ENCODE results near the gene MLH1. TPM values are rescaled to one million over a fixed set of nuclear protein-coding genes. Genes with fewer than 3 reads are reported as not detected.

MLH1 gene
- total and polyA plus RNA-seq, 2 experiments from 2014 or later, result 27.8 to 36.3 TPM

- in situ Hi-C loops (cut with MboI), result no loop called here
- 97 to 100% methylated on average over 3 of the region's 3 CpGs for WGBS, 2 experiments (ENCODE audit: low coverage in 1 of 2, low lambda C conversion rate in 2 of 2, missing lambda C conversion rate in 2 of 2)
- DNase-seq, result no peak
Observed at GRCh38 chr3:37071921-37072320, 78.6 kb downstream of the MLH1 start.

GRCh38 chr3:37072892-37073291 lies 79.6 kb downstream of the MLH1 start:
- H4K20me1 ChIP-seq (ENCODE audit: insufficient read depth), result no peaks in the 10 kb centered on the region
- H3K9me3 ChIP-seq (ENCODE audit: low read depth), result no peaks in the 10 kb centered on the region
- no peaks in the 10 kb centered on the region for H3K27me3 ChIP-seq (replicated peaks; ENCODE audit: insufficient read depth)
- H3K36me3 ChIP-seq (ENCODE audit: low read depth), result peaks cover 24% of the 10 kb centered on the region; the same call in 1 of the 2 replicates
- WGBS, 2 experiments (ENCODE audit: low coverage in 1 of 2, low lambda C conversion rate in 2 of 2, missing lambda C conversion rate in 2 of 2), result 3% methylated on average over 2 of the region's 2 CpGs
- peaks cover 33% of the 10 kb centered on the region for H3K79me2 ChIP-seq (ENCODE audit: insufficient read depth)
- H2AFZ ChIP-seq, result no peak overlapping the region
- no peaks in the 10 kb centered on the region for H3K9me2 ChIP-seq (ENCODE audit: insufficient read depth)
- peak overlapping the region; percentile 31; the same call in 1 of the 2 replicates for H3K4me3 ChIP-seq
- H3K4me2 ChIP-seq (ENCODE audit: unreplicated experiment), result peak overlapping the region; percentile 71
- in situ Hi-C loops (cut with MboI), result no loop called here
- TF ChIP-seq EZH2phosphoT487 (IDR thresholded peaks at IDR 0.05; ENCODE audit: insufficient read depth, low read depth) (no peak), EZH2 (IDR thresholded peaks at IDR 0.05; ENCODE audit: insufficient read depth, poor library complexity, severe bottlenecking) (no peak)
- peaks cover 33% of the 10 kb centered on the region for H3K4me1 ChIP-seq (ENCODE audit: insufficient read depth)
- peaks cover 38% of the 10 kb centered on the region for H3F3A ChIP-seq (ENCODE audit: insufficient read depth)
- H3K9ac ChIP-seq, result peak overlapping the region; percentile 17; the same call in 1 of the 2 replicates
- peak overlapping the region; percentile 71 for H3K27ac ChIP-seq
- peak; percentile 58 for DNase-seq

More at GRCh38 chr3:37071921-37072320, 78.6 kb downstream of the MLH1 start:
- H3K4me2 ChIP-seq (ENCODE audit: unreplicated experiment), result no peak overlapping the region
- H3K27ac ChIP-seq, result 0 out of 2 replicates have a peak overlapping the region, but pooled peaks have one; percentile 71
- H3K9ac ChIP-seq, result no peak overlapping the region
- TF ChIP-seq EZH2phosphoT487 (IDR thresholded peaks at IDR 0.05; ENCODE audit: insufficient read depth, low read depth) (no peak), EZH2 (IDR thresholded peaks at IDR 0.05; ENCODE audit: insufficient read depth, poor library complexity, severe bottlenecking) (no peak)
- H3K4me3 ChIP-seq, result no peak overlapping the region
- no peaks in the 10 kb centered on the region for H4K20me1 ChIP-seq (ENCODE audit: insufficient read depth)
- no peaks in the 10 kb centered on the region for H3K9me2 ChIP-seq (ENCODE audit: insufficient read depth)
- H2AFZ ChIP-seq, result no peak overlapping the region
- peaks cover 27% of the 10 kb centered on the region for H3K79me2 ChIP-seq (ENCODE audit: insufficient read depth)
- H3K27me3 ChIP-seq (replicated peaks; ENCODE audit: insufficient read depth), result no peaks in the 10 kb centered on the region
- peaks cover 33% of the 10 kb centered on the region for H3K4me1 ChIP-seq (ENCODE audit: insufficient read depth)
- H3F3A ChIP-seq (ENCODE audit: insufficient read depth), result peaks cover 37% of the 10 kb centered on the region
- peaks cover 22% of the 10 kb centered on the region; the same call in 1 of the 2 replicates for H3K36me3 ChIP-seq (ENCODE audit: low read depth)
- no peaks in the 10 kb centered on the region for H3K9me3 ChIP-seq (ENCODE audit: low read depth)

DNA sequence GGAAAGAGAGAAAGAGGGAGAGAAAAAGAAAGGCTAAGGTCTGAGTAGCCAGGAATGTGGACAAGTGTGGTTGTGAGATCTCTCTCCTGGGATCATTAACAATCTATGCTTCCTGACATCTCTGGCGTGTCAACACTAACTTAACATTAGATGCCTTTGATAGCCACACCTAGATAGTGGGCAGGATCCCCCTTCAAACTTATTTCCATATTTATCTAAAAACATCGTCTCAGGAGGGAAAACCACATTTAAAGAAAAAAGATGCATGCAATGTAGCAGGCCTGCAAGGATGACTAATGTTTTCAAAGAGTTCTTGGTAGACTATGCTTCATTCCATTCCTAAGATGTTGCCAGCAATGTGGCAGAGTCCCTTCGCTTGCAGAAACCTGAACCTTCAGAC lies 80.9 kb downstream of the MLH1 start:
- Histone ChIP-seq H3K4me1 (ENCODE audit: insufficient read depth) (peaks cover 33% of the 10 kb centered on the region), H3K9me2 (ENCODE audit: insufficient read depth) (no peaks in the 10 kb centered on the region), H3K4me2 (ENCODE audit: unreplicated experiment) (peak overlapping the region; percentile 57), H3K36me3 (ENCODE audit: low read depth) (peaks cover 23% of the 10 kb centered on the region; the same call in 1 of the 2 replicates), H3F3A (ENCODE audit: insufficient read depth) (peaks cover 38% of the 10 kb centered on the region), H3K79me2 (ENCODE audit: insufficient read depth) (peaks cover 31% of the 10 kb centered on the region), H3K27me3 (replicated peaks; ENCODE audit: insufficient read depth) (no peaks in the 10 kb centered on the region), H3K9me3 (ENCODE audit: low read depth) (no peaks in the 10 kb centered on the region), H3K27ac (peak overlapping the region; percentile 71), H3K4me3 (no peak overlapping the region), H4K20me1 (ENCODE audit: insufficient read depth) (no peaks in the 10 kb centered on the region), H2AFZ (no peak overlapping the region), H3K9ac (no peak overlapping the region)
- DNase-seq, result peak; percentile 87
- WGBS, 2 experiments (ENCODE audit: low coverage in 1 of 2, low lambda C conversion rate in 2 of 2, missing lambda C conversion rate in 2 of 2), result 29 to 35% methylated on average over 3 of the region's 3 CpGs
- in situ Hi-C loops (cut with MboI), result no loop called here
- no peak for TF ChIP-seq EZH2phosphoT487 (IDR thresholded peaks at IDR 0.05; ENCODE audit: insufficient read depth, low read depth)
- no peak for TF ChIP-seq EZH2 (IDR thresholded peaks at IDR 0.05; ENCODE audit: insufficient read depth, poor library complexity, severe bottlenecking)

DNA sequence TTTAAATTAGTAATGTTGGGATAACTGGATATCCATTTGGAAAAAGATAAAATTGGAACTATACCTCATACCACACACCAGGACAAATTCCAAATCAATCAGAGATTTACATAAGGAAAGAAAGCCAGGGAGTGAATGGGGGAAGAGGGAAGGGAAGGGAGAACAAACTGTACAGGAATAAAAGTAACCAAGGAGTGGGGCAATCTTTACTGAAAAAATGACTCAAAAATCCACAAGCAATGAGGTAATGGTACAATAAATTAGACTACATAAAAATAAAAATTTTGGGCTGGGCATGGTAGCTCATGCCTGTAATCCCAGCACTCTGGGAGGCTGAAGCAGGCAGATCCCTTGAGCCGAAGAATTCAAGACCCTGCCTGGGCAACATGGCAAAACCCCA lies 82.6 kb downstream of the MLH1 start:
- H3K4me3 ChIP-seq, result no peak overlapping the region
- in situ Hi-C loops (cut with MboI), result no loop called here
- H3K9me3 ChIP-seq (ENCODE audit: low read depth), result no peaks in the 10 kb centered on the region
- H3K9ac ChIP-seq, result no peak overlapping the region
- H4K20me1 ChIP-seq (ENCODE audit: insufficient read depth), result no peaks in the 10 kb centered on the region
- H3K4me2 ChIP-seq (ENCODE audit: unreplicated experiment), result no peak overlapping the region
- peaks cover 44% of the 10 kb centered on the region for H3K79me2 ChIP-seq (ENCODE audit: insufficient read depth)
- no peak for DNase-seq
- no peak overlapping the region for H3K27ac ChIP-seq
- H3K36me3 ChIP-seq (ENCODE audit: low read depth), result peaks cover 29% of the 10 kb centered on the region
- 90 to 100% methylated on average over 1 of the region's 1 CpG for WGBS, 2 experiments (ENCODE audit: low coverage in 1 of 2, low lambda C conversion rate in 2 of 2, missing lambda C conversion rate in 2 of 2)
- H2AFZ ChIP-seq, result no peak overlapping the region
- TF ChIP-seq EZH2 (IDR thresholded peaks at IDR 0.05; ENCODE audit: insufficient read depth, poor library complexity, severe bottlenecking), result no peak
- TF ChIP-seq EZH2phosphoT487 (IDR thresholded peaks at IDR 0.05; ENCODE audit: insufficient read depth, low read depth), result no peak
- no peaks in the 10 kb centered on the region for H3K9me2 ChIP-seq (ENCODE audit: insufficient read depth)
- peaks cover 38% of the 10 kb centered on the region for H3F3A ChIP-seq (ENCODE audit: insufficient read depth)
- peaks cover 33% of the 10 kb centered on the region for H3K4me1 ChIP-seq (ENCODE audit: insufficient read depth)
- H3K27me3 ChIP-seq (replicated peaks; ENCODE audit: insufficient read depth), result no peaks in the 10 kb centered on the region

All from GM23248 (cell line).